PC-9 (cell line): ENCODE data around the gene SETD6. TPM values are rescaled to one million over a fixed set of nuclear protein-coding genes. Genes with fewer than 3 reads are reported as not detected.
A peak's percentile ranks its signal among the peaks of the same experiment; 100 is the strongest.

ENCODE experiments used
- BruUV-seq: library from RNA; stranded (reverse); fragments of 400-500 nt; replicated peaks from 2 replicates; lab custom pipeline; 2021; lab: Mats Ljungman, UMichigan
- CTCF ChIA-PET: fragments of 300-600 bp; sonication (Branson Sonifier 250); formaldehyde crosslinking; loops from one replicate; lab custom pipeline; 2022; ENCODE audit warnings: antibody characterized with exemption; lab: Charles Lee
- POLR2A ChIA-PET: fragments of 300-600 bp; sonication (Branson Sonifier 250); formaldehyde crosslinking; loops from one replicate; lab custom pipeline; 2022; ENCODE audit warnings: antibody characterized with exemption; ENCODE audit not compliant: unreplicated experiment; lab: Charles Lee
- DNase-seq, 2 experiments: peaks; one replicate each; pipeline versions ENCODE4 v3.0.0 to v3.0.0-alpha.2; 2015 to 2022; ENCODE audit warnings: mixed read lengths in 1 of 2
- H2AFZ ChIP-seq: fragments of 200-600 bp; sonication (generic); 2 replicates; pipeline ENCODE4 v1.8.1; 2017; ENCODE audit warnings: antibody characterized with exemption
- H3F3A ChIP-seq: fragments of 200-600 bp; sonication (generic); 2 replicates; pipeline ENCODE4 v1.8.1; 2017; ENCODE audit warnings: antibody characterized with exemption, mild to moderate bottlenecking, low read depth; ENCODE audit not compliant: insufficient read depth
- H3K27ac ChIP-seq: fragments of 200-600 bp; sonication (generic); 2 replicates; pipeline ENCODE4 v1.6.1; 2016; ENCODE audit warnings: mixed run types
- H3K27me3 ChIP-seq: fragments of 200-600 bp; sonication (generic); 2 replicates; pipeline ENCODE4 v1.6.1; 2016; ENCODE audit warnings: low read depth, mixed run types; ENCODE audit not compliant: insufficient read depth
- H3K36me3 ChIP-seq: fragments of 200-600 bp; sonication (generic); 2 replicates; pipeline ENCODE4 v1.6.1; 2016; ENCODE audit warnings: low read depth, mixed run types
- H3K4me1 ChIP-seq: fragments of 200-600 bp; sonication (generic); replicated peaks from 2 replicates; pipeline ENCODE4 v1.6.1; 2016; ENCODE audit warnings: mixed run types; ENCODE audit not compliant: insufficient read depth
- H3K4me2 ChIP-seq: fragments of 200-600 bp; sonication (generic); 2 replicates; pipeline ENCODE4 v1.6.1; 2017; ENCODE audit warnings: mixed run types
- H3K4me3 ChIP-seq: fragments of 200-600 bp; sonication (generic); 2 replicates; pipeline ENCODE4 v1.6.1; 2016; ENCODE audit warnings: mixed run types
- H3K79me2 ChIP-seq: fragments of 200-600 bp; sonication (generic); 2 replicates; pipeline ENCODE4 v1.6.1; 2017; ENCODE audit warnings: low read depth, mixed run types
- H3K9me2 ChIP-seq: fragments of 200-600 bp; sonication (generic); 2 replicates; pipeline ENCODE4 v1.8.1; 2017; ENCODE audit warnings: mild to moderate bottlenecking; ENCODE audit not compliant: insufficient read depth
- H3K9me3 ChIP-seq: fragments of 200-600 bp; sonication (generic); 2 replicates; pipeline ENCODE4 v1.8.1; 2016; ENCODE audit warnings: low read depth; ENCODE audit not compliant: insufficient read depth
- H4K20me1 ChIP-seq: fragments of 200-600 bp; sonication (generic); 2 replicates; pipeline ENCODE4 v1.8.1; 2017; ENCODE audit not compliant: insufficient read depth
- CTCF ChIP-seq: fragments of 200-600 bp; sonication (generic); conservative IDR thresholded peaks from 2 replicates; pipeline ENCODE4 v1.6.1; 2017; ENCODE audit warnings: mixed run types, antibody characterized with exemption, mild to moderate bottlenecking, moderate library complexity
- EZH2 ChIP-seq: fragments of 200-600 bp; sonication (generic); IDR thresholded peaks from 2 replicates; pipeline ENCODE4 v1.8.0; 2017; ENCODE audit warnings: antibody characterized with exemption, low read depth
- intact Hi-C: fragments of 100-400 bp; cut with micrococcal nuclease; formaldehyde crosslinking; loops from one replicate; pipeline ENCODE4 v1.10.0; 2022; ENCODE audit not compliant: unreplicated experiment
- total RNA-seq: library from RNA; stranded (reverse); gene quantifications from 2 replicates; pipeline ENCODE4 v1.2.3, GENCODE V29; 2021

SETD6 gene
- total RNA-seq, 1 experiment from 2014 or later, result 21.4 TPM

- no peak overlapping the region for H3K27ac ChIP-seq
- H3K9me2 ChIP-seq, result no peaks in the 10 kb centered on the region
- H2AFZ ChIP-seq, result no peak overlapping the region
- H3K4me1 ChIP-seq, result no peaks in the 10 kb centered on the region
- DNase-seq, result no peak
- BruUV-seq, result no TSS peak
- H3K4me2 ChIP-seq, result no peak overlapping the region
- POLR2A ChIA-PET, result no interaction called here
- intact Hi-C loops, result no loop called here
- TF ChIP-seq EZH2 (no peak), CTCF (no peak)
- no peaks in the 10 kb centered on the region for H3K36me3 ChIP-seq
- H3F3A ChIP-seq, result no peaks in the 10 kb centered on the region
- no peaks in the 10 kb centered on the region for H4K20me1 ChIP-seq
- no peak overlapping the region for H3K4me3 ChIP-seq
- no peaks in the 10 kb centered on the region for H3K27me3 ChIP-seq
- CTCF ChIA-PET, result no interaction called here
- no peaks in the 10 kb centered on the region for H3K79me2 ChIP-seq
- no peaks in the 10 kb centered on the region for H3K9me3 ChIP-seq
These were observed 30.0 kb upstream of the SETD6 start for GRCh38 chr16:58485184-58485887.

- no peaks in the 10 kb centered on the region for H3F3A ChIP-seq
- no peaks in the 10 kb centered on the region for H3K79me2 ChIP-seq
- DNase-seq, result peak; percentile 58 to 77
- ChIA-PET POLR2A (no interaction called here), CTCF (interaction anchor here (0.9 to 2.2 kb wide), 5 partner anchors 52 to 463 kb away, joined by 4 to 23 read pairs (median 5); no protein-coding TSS in a partner anchor)
- H3K4me1 ChIP-seq, result no peaks in the 10 kb centered on the region
- H3K9me3 ChIP-seq, result no peaks in the 10 kb centered on the region
- intact Hi-C loops, result loop anchor here (1.0 to 2.0 kb wide), 3 partner anchors 143 to 189 kb away; no protein-coding TSS in a partner anchor
- no peaks in the 10 kb centered on the region for H3K36me3 ChIP-seq
- H3K4me2 ChIP-seq, result peak overlapping the region; percentile 61
- TF ChIP-seq EZH2, result no peak
- peak; percentile 92 for TF ChIP-seq CTCF
- no peaks in the 10 kb centered on the region for H4K20me1 ChIP-seq
- H2AFZ ChIP-seq, result no peak overlapping the region
- H3K27me3 ChIP-seq, result no peaks in the 10 kb centered on the region
- H3K9me2 ChIP-seq, result no peaks in the 10 kb centered on the region
- no TSS peak for BruUV-seq
- no peak overlapping the region for H3K4me3 ChIP-seq
- no peak overlapping the region for H3K27ac ChIP-seq
These were observed 27.6 kb upstream of the SETD6 start for GRCh38 chr16:58487566-58488351.

- Histone ChIP-seq H3K4me3 (no peak overlapping the region), H3K27ac (no peak overlapping the region), H3K27me3 (no peaks in the 10 kb centered on the region), H3K36me3 (no peaks in the 10 kb centered on the region), H3K4me2 (no peak overlapping the region), H3K4me1 (no peaks in the 10 kb centered on the region), H4K20me1 (no peaks in the 10 kb centered on the region), H2AFZ (no peak overlapping the region), H3K79me2 (no peaks in the 10 kb centered on the region), H3F3A (no peaks in the 10 kb centered on the region), H3K9me3 (no peaks in the 10 kb centered on the region), H3K9me2 (no peaks in the 10 kb centered on the region)
- no TSS peak for BruUV-seq
- no peak for TF ChIP-seq EZH2
- TF ChIP-seq CTCF, result no peak
- no peak for DNase-seq
- intact Hi-C loops, result no loop called here
- ChIA-PET CTCF (interaction anchor here (1.4 to 2.2 kb wide), 2 partner anchors 152 to 268 kb away, joined by 4 to 23 read pairs; no protein-coding TSS in a partner anchor), POLR2A (no interaction called here)
These were observed 26.8 kb upstream of the SETD6 start for GRCh38 chr16:58488531-58488930.
